ENCODE data around the gene RAD51B. TPM values are rescaled to one million over a fixed set of nuclear protein-coding genes. Genes with fewer than 3 reads are reported as not detected.

Gene RAD51B
- total RNA-seq, 1 experiment from 2014 or later, result 16.7 TPM

DNA sequence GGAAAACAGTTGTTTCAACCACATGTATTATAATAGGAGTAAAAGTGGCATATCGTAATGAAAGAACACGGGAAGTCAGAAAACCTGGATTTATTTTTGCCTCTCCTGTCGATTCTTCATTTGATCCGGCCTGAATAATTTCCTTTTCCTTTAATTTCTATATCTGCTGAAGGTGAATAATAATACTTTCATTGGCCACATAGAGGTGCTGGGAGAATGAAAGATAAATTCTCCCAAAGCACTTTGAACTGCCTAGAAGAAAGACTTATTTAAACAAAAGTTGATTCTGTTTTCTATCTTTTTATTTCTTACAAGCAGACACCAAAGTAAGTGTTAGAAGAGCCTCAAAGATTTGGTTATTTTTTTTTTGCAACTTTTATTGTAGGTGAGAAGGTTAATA lies 339.1 kb downstream of the RAD51B start:
- H3K4me3 Mint-ChIP-seq, result no peak overlapping the region
- Histone ChIP-seq H4K91ac (ENCODE audit: insufficient read length, low read depth, low read length) (no peak overlapping the region), H3K4me2 (ENCODE audit: insufficient read depth, insufficient read length, low read length) (no peak overlapping the region), H3K4me1 (ENCODE audit: insufficient read depth, low read length) (no peaks in the 10 kb centered on the region; the same call in 1 of the 2 replicates), H3T11ph (ENCODE audit: low read length) (no peak overlapping the region), H3K9me3 (ENCODE audit: control insufficient read depth, low read depth, low read length) (no peaks in the 10 kb centered on the region), H2BK5ac (ENCODE audit: insufficient read length, low read length) (no peak overlapping the region), H3K14ac (ENCODE audit: insufficient read depth, low read length) (no peak overlapping the region), H3K79me1 (ENCODE audit: insufficient read depth, low read depth, low read length, poor library complexity, severe bottlenecking) (no peaks in the 10 kb centered on the region), H4K20me1 (ENCODE audit: control insufficient read depth, insufficient read depth, insufficient read length) (no peaks in the 10 kb centered on the region), H2BK15ac (ENCODE audit: low read depth, low read length) (no peak overlapping the region), H2AFZ (ENCODE audit: low read length) (no peak overlapping the region), H3K79me2 (ENCODE audit: insufficient read depth, low read length) (no peaks in the 10 kb centered on the region), H2AK5ac (ENCODE audit: insufficient read length, low read length) (no peak overlapping the region), H2BK120ac (ENCODE audit: low read depth, low read length, poor library complexity, severe bottlenecking) (no peak overlapping the region), H3K56ac (ENCODE audit: insufficient read length, low read depth, low read length) (no peak overlapping the region), H2BK20ac (ENCODE audit: low read depth, low read length, poor library complexity, severe bottlenecking) (no peak overlapping the region), H3K18ac (ENCODE audit: insufficient read length, low read depth, low read length) (no peak overlapping the region), H4K8ac (replicated peaks; ENCODE audit: insufficient read length, low read depth, low read length) (no peak overlapping the region), H3K27ac (ENCODE audit: insufficient read length, low read depth, low read length) (no peak overlapping the region), H3K9ac (ENCODE audit: extremely low read depth, insufficient read length, low read length) (no peak overlapping the region), H3K27me3 (ENCODE audit: insufficient read depth, low read length) (no peaks in the 10 kb centered on the region), H3K23me2 (ENCODE audit: insufficient read length, low read depth, low read length, poor library complexity, severe bottlenecking) (no peaks in the 10 kb centered on the region), H4K5ac (ENCODE audit: insufficient read length, low read depth, low read length) (no peak overlapping the region), H3K4ac (ENCODE audit: low read depth, low read length) (no peak overlapping the region), H2BK12ac (ENCODE audit: insufficient read length, low read depth, low read length) (no peak overlapping the region), H3K23ac (ENCODE audit: insufficient read length, low read depth, low read length) (no peak overlapping the region)
- no CpG with 5 or more reads among the region's 4 CpGs for WGBS (ENCODE audit: extremely low coverage, insufficient read length, low lambda C conversion rate)
- H3K27ac Mint-ChIP-seq, result no peak overlapping the region
- peaks cover 10 to 13% of the 10 kb centered on the region in 2 experiments for H3K4me1 Mint-ChIP-seq
- TF ChIP-seq, protein P1, sequence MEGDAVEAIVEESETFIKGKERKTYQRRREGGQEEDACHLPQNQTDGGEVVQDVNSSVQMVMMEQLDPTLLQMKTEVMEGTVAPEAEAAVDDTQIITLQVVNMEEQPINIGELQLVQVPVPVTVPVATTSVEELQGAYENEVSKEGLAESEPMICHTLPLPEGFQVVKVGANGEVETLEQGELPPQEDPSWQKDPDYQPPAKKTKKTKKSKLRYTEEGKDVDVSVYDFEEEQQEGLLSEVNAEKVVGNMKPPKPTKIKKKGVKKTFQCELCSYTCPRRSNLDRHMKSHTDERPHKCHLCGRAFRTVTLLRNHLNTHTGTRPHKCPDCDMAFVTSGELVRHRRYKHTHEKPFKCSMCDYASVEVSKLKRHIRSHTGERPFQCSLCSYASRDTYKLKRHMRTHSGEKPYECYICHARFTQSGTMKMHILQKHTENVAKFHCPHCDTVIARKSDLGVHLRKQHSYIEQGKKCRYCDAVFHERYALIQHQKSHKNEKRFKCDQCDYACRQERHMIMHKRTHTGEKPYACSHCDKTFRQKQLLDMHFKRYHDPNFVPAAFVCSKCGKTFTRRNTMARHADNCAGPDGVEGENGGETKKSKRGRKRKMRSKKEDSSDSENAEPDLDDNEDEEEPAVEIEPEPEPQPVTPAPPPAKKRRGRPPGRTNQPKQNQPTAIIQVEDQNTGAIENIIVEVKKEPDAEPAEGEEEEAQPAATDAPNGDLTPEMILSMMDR (conservative IDR thresholded peaks at IDR 0.05), result no peak
- H3K27me3 Mint-ChIP-seq (ENCODE audit: low read depth), result no peaks in the 10 kb centered on the region
- peaks cover 0 to 3% of the 10 kb centered on the region in 2 experiments; a peak in 1 of 5 replicates for H3K9me3 Mint-ChIP-seq
- DNase-seq, result no peak
- H3K36me3 Mint-ChIP-seq (ENCODE audit: insufficient read depth in 1 of 3, low read depth in 3 of 3), result no peaks in the 10 kb centered on the region
